GM13977 (cell line): ENCODE results near the gene RNGTT.
"Not testable (repeated sequence)": the region's sequence is repeated elsewhere in the genome, so short reads cannot be mapped to it uniquely, and the experiment has no call there.

ENCODE experiments used
- DNase-seq: peaks from one replicate; pipeline ENCODE4 v3.0.0; 2012; ENCODE audit warnings: low spot score
- in situ Hi-C: fragments of 300-500 bp; cut with MboI; formaldehyde crosslinking; loops from one replicate; pipeline ENCODE4 v1.12.0; 2022; ENCODE audit warnings: low sequenced_read_pairs, low pct_unique_long_range_greater_than_20kb, mixed read lengths, inconsistent platforms; ENCODE audit not compliant: unreplicated experiment
- TF ChIP-seq, protein P1 (sequence below): IDR thresholded peaks from 2 replicates; pipeline ENCODE4 v1.5.1; 2012; ENCODE audit warnings: mild to moderate bottlenecking, control low read depth; ENCODE audit not compliant: insufficient read depth; ENCODE audit errors: extremely low read depth, missing control alignments

The RNGTT gene

GRCh38 chr6:88985901-88986300 is 22.5 kb upstream of the RNGTT start:
- in situ Hi-C loops = loop anchor here (25.0 kb wide), 2 partner anchors 251 to 401 kb away; no protein-coding TSS in a partner anchor
- TF ChIP-seq, protein P1, sequence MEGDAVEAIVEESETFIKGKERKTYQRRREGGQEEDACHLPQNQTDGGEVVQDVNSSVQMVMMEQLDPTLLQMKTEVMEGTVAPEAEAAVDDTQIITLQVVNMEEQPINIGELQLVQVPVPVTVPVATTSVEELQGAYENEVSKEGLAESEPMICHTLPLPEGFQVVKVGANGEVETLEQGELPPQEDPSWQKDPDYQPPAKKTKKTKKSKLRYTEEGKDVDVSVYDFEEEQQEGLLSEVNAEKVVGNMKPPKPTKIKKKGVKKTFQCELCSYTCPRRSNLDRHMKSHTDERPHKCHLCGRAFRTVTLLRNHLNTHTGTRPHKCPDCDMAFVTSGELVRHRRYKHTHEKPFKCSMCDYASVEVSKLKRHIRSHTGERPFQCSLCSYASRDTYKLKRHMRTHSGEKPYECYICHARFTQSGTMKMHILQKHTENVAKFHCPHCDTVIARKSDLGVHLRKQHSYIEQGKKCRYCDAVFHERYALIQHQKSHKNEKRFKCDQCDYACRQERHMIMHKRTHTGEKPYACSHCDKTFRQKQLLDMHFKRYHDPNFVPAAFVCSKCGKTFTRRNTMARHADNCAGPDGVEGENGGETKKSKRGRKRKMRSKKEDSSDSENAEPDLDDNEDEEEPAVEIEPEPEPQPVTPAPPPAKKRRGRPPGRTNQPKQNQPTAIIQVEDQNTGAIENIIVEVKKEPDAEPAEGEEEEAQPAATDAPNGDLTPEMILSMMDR = no peak
- no peak for DNase-seq

DNA sequence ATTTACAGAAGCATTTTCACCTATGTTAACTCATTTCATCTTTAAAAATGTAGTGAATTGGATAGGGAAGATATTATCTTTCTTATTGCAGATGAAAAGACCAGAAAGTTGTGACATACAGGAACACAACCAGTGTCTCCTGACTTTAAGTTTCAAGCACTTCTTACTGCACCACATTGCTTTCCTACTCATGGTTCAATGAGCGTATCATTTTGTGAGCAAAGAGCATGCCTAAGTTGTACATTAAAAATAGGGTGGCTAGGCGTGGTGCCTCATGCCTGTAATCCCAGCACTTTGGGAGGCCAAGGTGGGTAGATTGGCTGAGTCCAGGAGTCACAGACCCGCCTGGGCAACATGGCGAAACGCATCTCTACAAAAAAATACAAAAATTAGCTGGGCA is 21.2 kb upstream of the RNGTT start:
- DNase-seq = no peak
- TF ChIP-seq, protein P1 = no peak
- in situ Hi-C loops = loop anchor here (25.0 kb wide), 2 partner anchors 253 to 403 kb away; no protein-coding TSS in a partner anchor

DNA sequence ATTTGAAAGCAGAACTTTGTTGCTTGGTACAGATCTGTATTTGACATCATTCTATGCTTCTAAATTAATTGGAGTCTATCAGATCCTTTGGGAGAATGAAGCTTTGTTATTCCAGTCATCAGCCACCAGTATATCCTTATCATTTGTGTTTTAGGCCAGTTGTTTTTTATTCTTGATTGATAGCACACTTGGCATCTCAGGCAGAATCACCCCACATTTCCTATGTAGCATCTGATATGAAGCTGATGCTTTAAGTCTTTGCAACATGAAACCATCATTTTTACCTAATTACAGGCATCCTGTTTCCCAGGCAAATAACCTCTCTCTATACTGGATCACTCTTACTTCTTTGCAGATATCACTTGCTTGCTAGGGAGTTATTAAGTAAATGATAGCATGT is 20.7 kb upstream of the RNGTT start:
- no peak for DNase-seq
- TF ChIP-seq, protein P1 = no peak
- in situ Hi-C loops = loop anchor here (25.0 kb wide), 2 partner anchors 253 to 403 kb away; no protein-coding TSS in a partner anchor

DNA sequence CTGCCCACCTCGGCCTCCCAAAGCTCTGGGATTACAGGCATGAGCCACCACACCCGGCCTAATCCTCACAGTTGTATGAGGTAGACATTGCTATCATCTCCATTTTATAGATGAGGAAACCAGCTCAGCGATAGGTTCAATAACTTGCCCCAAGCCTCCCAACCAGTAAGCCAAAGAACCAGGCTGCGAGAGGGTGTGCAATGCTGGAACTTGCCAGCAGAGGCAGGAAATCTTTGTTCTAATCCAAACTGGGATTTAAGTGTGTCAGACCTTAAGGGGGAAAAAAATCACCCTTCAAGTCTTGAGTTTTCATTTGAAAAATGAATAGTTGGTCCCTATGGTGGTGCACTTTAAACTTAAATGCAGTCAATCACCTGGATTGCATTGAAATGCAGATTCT is 20.1 kb upstream of the RNGTT start:
- in situ Hi-C loops = loop anchor here (25.0 kb wide), 2 partner anchors 254 to 404 kb away; no protein-coding TSS in a partner anchor
- TF ChIP-seq, protein P1 = peak; percentile 34
- DNase-seq = no peak

DNA sequence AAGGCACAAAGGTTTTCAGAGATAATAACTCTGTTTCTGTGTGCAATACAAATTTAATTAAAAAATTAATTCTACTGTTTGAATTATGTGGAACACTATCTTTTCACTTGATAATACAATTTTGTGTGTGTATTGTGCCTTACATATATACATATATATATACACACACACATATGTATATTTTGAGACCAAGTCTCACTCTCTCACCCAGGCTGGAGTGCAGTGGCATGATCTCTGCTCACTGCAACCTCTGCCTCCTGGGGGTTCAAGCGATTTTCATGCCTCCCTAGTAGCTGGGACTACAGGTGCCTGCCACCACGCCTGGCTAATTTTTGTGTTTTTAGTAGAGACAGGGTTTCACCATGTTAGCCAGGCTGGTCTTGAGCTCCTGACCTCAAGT is 19.7 kb upstream of the RNGTT start:
- not testable (repeated sequence) for DNase-seq
- in situ Hi-C loops = loop anchor here (25.0 kb wide), 2 partner anchors 254 to 404 kb away; no protein-coding TSS in a partner anchor

GRCh38 chr6:88982720-88983119 is 19.3 kb upstream of the RNGTT start:
- peak; percentile 58 for DNase-seq
- in situ Hi-C loops = loop anchor here (25.0 kb wide), 2 partner anchors 255 to 405 kb away; no protein-coding TSS in a partner anchor
- TF ChIP-seq, protein P1 = peak; percentile 72

GRCh38 chr6:88975369-88975768 is 12.0 kb upstream of the RNGTT start:
- DNase-seq = no peak
- in situ Hi-C loops = loop anchor here (25.0 kb wide), 2 partner anchors 262 to 412 kb away; no protein-coding TSS in a partner anchor
- TF ChIP-seq, protein P1 = no peak
